Colonic mucosa (tissue), 4 donors: ENCODE data around the gene S100PBP. TPM values are rescaled to one million over a fixed set of nuclear protein-coding genes. Genes with fewer than 3 reads are reported as not detected.

Experiments used
- DNase-seq: peaks from one replicate; pipeline ENCODE4 v3.0.0-alpha.2; 2020
- H3K27ac ChIP-seq: fragments of 200-600 bp; one replicate; pipeline ENCODE4 v1.8.0; 2021
- H3K27me3 ChIP-seq: fragments of 200-600 bp; one replicate; pipeline ENCODE4 v1.8.0; 2021
- H3K36me3 ChIP-seq: fragments of 200-600 bp; one replicate; pipeline ENCODE4 v1.8.0; 2021
- H3K4me1 ChIP-seq: fragments of 200-600 bp; one replicate; pipeline ENCODE4 v1.8.0; 2021; ENCODE audit warnings: mild to moderate bottlenecking
- H3K4me3 ChIP-seq: fragments of 200-600 bp; one replicate; pipeline ENCODE4 v1.8.0; 2021
- H3K9ac ChIP-seq, 2 donors: one replicate each; pipeline ENCODE4 v1.7.0; 2013; ENCODE audit warnings: control low read depth in 2 of 2, low read depth in 2 of 2, low read length in 2 of 2
- H3K9me3 ChIP-seq: fragments of 200-600 bp; one replicate; pipeline ENCODE4 v1.8.0; 2021
- intact Hi-C: fragments of 100-400 bp; cut with DNase I; formaldehyde crosslinking; loops from one replicate; pipeline ENCODE4 v1.14.1; 2022
- total RNA-seq, 2 donors: library from RNA; stranded (reverse); fragmentation: NEBNext Ultra II Directional in 1 of 2; extraction: Animal tissue kit (Norgen Biotek cat#: 25700) in 1 of 2; gene quantifications; one replicate each; pipeline ENCODE4 v1.2.1, GENCODE V29; 2021
- TF ChIP-seq, protein P1 (sequence below): fragments of 200-600 bp; IDR thresholded peaks from one replicate; pipeline ENCODE4 v1.8.0; 2022; ENCODE audit warnings: antibody characterized with exemption, mild to moderate bottlenecking
- donor health status: healthy.
- donor health status: DM: no; HTN: no; CAD: no.
- donor health status: DM: no; HTN: no; CAD: no.

The S100PBP gene
- total RNA-seq, 2 donors from 2014 or later: 19.0 to 24.9 TPM

DNA sequence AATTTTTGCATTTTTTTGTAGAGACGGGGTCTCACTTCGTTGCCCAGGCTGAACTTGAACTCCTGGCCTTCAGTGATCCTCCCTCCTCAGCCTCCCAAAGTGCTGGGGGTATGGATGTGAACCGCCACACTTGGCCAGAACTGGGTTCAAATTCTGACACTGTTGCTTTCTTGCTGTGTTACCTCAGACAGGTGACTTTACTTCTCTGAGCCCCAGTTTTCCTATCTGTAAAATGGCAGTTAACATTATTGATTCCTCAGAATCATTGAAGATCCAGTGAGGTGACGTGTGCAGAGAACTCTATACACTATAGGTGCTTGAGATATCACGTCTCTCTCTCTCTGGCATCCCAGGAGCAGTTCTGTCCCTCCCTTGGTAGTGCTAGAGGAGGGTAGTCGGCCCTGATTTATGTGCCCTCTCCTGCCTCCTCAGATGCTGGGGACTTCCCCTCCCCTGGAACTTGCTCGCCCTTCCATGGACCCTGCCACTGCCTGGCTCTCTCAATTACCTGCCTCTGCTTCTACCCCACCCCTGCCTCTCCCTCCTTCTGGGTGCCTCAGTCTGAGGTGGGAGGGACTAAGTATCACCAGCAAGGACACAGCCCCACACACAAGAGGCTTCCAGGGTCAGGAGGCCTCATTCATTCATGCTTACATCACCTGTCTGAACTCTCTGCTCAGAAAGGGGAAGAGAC is 66.0 kb downstream of the S100PBP start:
- intact Hi-C loops: no loop called here
- TF ChIP-seq, protein P1, sequence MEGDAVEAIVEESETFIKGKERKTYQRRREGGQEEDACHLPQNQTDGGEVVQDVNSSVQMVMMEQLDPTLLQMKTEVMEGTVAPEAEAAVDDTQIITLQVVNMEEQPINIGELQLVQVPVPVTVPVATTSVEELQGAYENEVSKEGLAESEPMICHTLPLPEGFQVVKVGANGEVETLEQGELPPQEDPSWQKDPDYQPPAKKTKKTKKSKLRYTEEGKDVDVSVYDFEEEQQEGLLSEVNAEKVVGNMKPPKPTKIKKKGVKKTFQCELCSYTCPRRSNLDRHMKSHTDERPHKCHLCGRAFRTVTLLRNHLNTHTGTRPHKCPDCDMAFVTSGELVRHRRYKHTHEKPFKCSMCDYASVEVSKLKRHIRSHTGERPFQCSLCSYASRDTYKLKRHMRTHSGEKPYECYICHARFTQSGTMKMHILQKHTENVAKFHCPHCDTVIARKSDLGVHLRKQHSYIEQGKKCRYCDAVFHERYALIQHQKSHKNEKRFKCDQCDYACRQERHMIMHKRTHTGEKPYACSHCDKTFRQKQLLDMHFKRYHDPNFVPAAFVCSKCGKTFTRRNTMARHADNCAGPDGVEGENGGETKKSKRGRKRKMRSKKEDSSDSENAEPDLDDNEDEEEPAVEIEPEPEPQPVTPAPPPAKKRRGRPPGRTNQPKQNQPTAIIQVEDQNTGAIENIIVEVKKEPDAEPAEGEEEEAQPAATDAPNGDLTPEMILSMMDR: no peak
- Histone ChIP-seq H3K4me1 (no peaks in the 10 kb centered on the region), H3K36me3 (no peaks in the 10 kb centered on the region), H3K9me3 (no peaks in the 10 kb centered on the region), H3K27ac (no peak overlapping the region), H3K27me3 (peaks cover 17% of the 10 kb centered on the region), H3K4me3 (no peak overlapping the region), H3K9ac (no peak overlapping the region)
- no peak for DNase-seq

GRCh38 chr1:32884032-32884372 is 66.5 kb downstream of the S100PBP start:
- H3K4me1 ChIP-seq: no peaks in the 10 kb centered on the region
- peaks cover 17% of the 10 kb centered on the region for H3K27me3 ChIP-seq
- intact Hi-C loops: no loop called here
- no peak overlapping the region for H3K9ac ChIP-seq
- no peak overlapping the region for H3K4me3 ChIP-seq
- TF ChIP-seq, protein P1: no peak
- H3K36me3 ChIP-seq: no peaks in the 10 kb centered on the region
- no peaks in the 10 kb centered on the region for H3K9me3 ChIP-seq
- DNase-seq: no peak
- H3K27ac ChIP-seq: no peak overlapping the region

GRCh38 chr1:32884726-32885125 is 67.3 kb downstream of the S100PBP start:
- TF ChIP-seq, protein P1: no peak
- intact Hi-C loops: no loop called here
- H3K4me1 ChIP-seq: no peaks in the 10 kb centered on the region
- no peak overlapping the region for H3K4me3 ChIP-seq
- no peak overlapping the region for H3K27ac ChIP-seq
- no peaks in the 10 kb centered on the region for H3K9me3 ChIP-seq
- peaks cover 17% of the 10 kb centered on the region for H3K27me3 ChIP-seq
- H3K36me3 ChIP-seq: no peaks in the 10 kb centered on the region
- H3K9ac ChIP-seq: no peak overlapping the region
- DNase-seq: no peak

- no peak for DNase-seq
- no peaks in the 10 kb centered on the region for H3K4me1 ChIP-seq
- no peak overlapping the region for H3K4me3 ChIP-seq
- intact Hi-C loops: no loop called here
- H3K9me3 ChIP-seq: no peaks in the 10 kb centered on the region
- no peaks in the 10 kb centered on the region for H3K36me3 ChIP-seq
- TF ChIP-seq, protein P1: no peak
- H3K9ac ChIP-seq: no peak overlapping the region
- H3K27ac ChIP-seq: no peak overlapping the region
- peaks cover 17% of the 10 kb centered on the region for H3K27me3 ChIP-seq
These were observed 68.2 kb downstream of the S100PBP start for GRCh38 chr1:32885676-32886003.

GRCh38 chr1:32886004-32886827 is 68.8 kb downstream of the S100PBP start, which contains the start of gene HPCA:
Gene HPCA (plus strand): TSS chr1:32886491. CDS start chr1:32888899, 2,408 bp downstream.
- H3K4me3 ChIP-seq: peak within 1 kb of the TSS; percentile 13
- TF ChIP-seq, protein P1: no peak
- no peaks in the 10 kb centered on the region for H3K4me1 ChIP-seq
- peaks cover 17% of the 10 kb centered on the region for H3K27me3 ChIP-seq
- no peaks in the 10 kb centered on the region for H3K9me3 ChIP-seq
- intact Hi-C loops: no loop called here
- no peaks in the 10 kb centered on the region for H3K36me3 ChIP-seq
- peak; percentile 60 for DNase-seq
- H3K9ac ChIP-seq: no peak within 1 kb of the TSS
- H3K27ac ChIP-seq: no peak within 1 kb of the TSS
